ENCODE data around the gene PDE11A.

The PDE11A gene

DNA sequence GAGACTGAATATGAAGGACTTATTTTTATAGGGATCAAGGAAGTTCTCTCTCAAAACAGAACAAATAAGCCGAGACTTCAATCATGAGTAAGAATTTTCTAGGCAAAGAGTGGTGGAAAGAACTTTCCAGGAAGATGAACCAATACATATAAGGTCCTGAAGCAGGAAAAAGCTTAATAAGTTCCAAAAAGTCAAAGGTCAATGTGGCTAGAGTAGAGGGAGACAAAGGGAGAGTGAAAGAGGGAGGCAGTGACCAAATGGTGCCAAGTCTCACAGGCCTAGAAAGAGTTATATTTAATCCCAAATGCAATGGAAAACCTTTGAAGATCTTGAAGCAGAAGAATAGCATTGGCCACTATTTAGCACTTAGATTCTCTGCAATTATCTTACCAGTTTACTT lies 56.0 kb downstream of the PDE11A start:
- TF ChIP-seq POLR2AphosphoS5 (IDR thresholded peaks at IDR 0.05; ENCODE audit: low read depth, low read length), result no peak
- no peak for TF ChIP-seq SIN3A (IDR thresholded peaks at IDR 0.05; ENCODE audit: borderline replicate concordance, insufficient read depth, low read length)
- TF ChIP-seq FOXP2 (optimal IDR thresholded peaks at IDR 0.05; ENCODE audit: borderline replicate concordance, extremely low read depth, extremely low read length, insufficient read depth), result no peak
- TF ChIP-seq, protein P1, sequence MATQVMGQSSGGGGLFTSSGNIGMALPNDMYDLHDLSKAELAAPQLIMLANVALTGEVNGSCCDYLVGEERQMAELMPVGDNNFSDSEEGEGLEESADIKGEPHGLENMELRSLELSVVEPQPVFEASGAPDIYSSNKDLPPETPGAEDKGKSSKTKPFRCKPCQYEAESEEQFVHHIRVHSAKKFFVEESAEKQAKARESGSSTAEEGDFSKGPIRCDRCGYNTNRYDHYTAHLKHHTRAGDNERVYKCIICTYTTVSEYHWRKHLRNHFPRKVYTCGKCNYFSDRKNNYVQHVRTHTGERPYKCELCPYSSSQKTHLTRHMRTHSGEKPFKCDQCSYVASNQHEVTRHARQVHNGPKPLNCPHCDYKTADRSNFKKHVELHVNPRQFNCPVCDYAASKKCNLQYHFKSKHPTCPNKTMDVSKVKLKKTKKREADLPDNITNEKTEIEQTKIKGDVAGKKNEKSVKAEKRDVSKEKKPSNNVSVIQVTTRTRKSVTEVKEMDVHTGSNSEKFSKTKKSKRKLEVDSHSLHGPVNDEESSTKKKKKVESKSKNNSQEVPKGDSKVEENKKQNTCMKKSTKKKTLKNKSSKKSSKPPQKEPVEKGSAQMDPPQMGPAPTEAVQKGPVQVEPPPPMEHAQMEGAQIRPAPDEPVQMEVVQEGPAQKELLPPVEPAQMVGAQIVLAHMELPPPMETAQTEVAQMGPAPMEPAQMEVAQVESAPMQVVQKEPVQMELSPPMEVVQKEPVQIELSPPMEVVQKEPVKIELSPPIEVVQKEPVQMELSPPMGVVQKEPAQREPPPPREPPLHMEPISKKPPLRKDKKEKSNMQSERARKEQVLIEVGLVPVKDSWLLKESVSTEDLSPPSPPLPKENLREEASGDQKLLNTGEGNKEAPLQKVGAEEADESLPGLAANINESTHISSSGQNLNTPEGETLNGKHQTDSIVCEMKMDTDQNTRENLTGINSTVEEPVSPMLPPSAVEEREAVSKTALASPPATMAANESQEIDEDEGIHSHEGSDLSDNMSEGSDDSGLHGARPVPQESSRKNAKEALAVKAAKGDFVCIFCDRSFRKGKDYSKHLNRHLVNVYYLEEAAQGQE (IDR thresholded peaks at IDR 0.05; ENCODE audit: insufficient read depth in 1 of 2, low read depth in 2 of 2, low read length in 2 of 2), result no peak
- no peak for TF ChIP-seq TAF1 (IDR thresholded peaks at IDR 0.05; ENCODE audit: borderline replicate concordance, insufficient read depth, low read length)

DNA sequence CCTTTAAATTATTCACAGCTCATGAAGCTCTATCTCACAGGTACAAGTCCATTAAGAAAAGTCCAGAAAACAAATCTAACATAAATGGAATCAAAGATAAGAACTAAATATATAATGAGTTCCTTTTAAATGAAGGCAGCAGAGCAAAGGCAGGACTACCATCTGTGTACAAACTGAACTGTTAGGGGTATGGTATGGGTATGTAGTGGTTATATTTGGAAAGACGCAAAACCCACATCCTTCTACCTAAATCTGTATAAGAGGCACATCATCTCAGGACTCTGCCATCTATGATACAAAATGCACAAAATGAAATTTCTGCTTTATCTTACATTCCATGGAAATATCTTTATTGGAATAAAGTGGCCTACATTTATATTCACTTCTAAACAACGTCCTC lies 59.9 kb downstream of the PDE11A start:
- TF ChIP-seq SIN3A (IDR thresholded peaks at IDR 0.05; ENCODE audit: borderline replicate concordance, insufficient read depth, low read length) (no peak), TAF1 (IDR thresholded peaks at IDR 0.05; ENCODE audit: borderline replicate concordance, insufficient read depth, low read length) (no peak)
- TF ChIP-seq, protein P1 (IDR thresholded peaks at IDR 0.05; ENCODE audit: insufficient read depth in 1 of 2, low read depth in 2 of 2, low read length in 2 of 2), result no peak

DNA sequence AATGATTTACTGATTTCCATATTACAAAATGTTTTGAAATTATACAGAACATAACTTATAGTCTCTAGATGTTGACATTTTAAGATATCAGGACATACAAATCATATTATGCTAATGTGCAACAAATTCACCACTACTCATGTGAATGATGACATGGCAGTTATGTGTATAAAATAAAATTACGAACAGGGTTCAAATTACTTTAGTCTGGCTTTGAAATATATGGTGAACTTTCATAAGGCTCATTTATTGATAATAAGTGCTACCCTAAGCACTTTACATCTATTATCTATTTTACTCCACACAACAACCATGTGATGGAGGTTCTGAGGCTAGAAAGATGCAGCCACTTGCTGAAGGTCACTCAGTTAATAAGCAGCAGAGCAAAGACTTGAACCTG lies 62.8 kb downstream of the PDE11A start:
- TF ChIP-seq FOXP2 (optimal IDR thresholded peaks at IDR 0.05; ENCODE audit: borderline replicate concordance, extremely low read depth, extremely low read length, insufficient read depth) (no peak), SIN3A (IDR thresholded peaks at IDR 0.05; ENCODE audit: borderline replicate concordance, insufficient read depth, low read length) (no peak), POLR2AphosphoS5 (IDR thresholded peaks at IDR 0.05; ENCODE audit: low read depth, low read length) (no peak), TAF1 (IDR thresholded peaks at IDR 0.05; ENCODE audit: borderline replicate concordance, insufficient read depth, low read length) (no peak)
- TF ChIP-seq, protein P1 (IDR thresholded peaks at IDR 0.05; ENCODE audit: insufficient read depth in 1 of 2, low read depth in 2 of 2, low read length in 2 of 2), result no peak

DNA sequence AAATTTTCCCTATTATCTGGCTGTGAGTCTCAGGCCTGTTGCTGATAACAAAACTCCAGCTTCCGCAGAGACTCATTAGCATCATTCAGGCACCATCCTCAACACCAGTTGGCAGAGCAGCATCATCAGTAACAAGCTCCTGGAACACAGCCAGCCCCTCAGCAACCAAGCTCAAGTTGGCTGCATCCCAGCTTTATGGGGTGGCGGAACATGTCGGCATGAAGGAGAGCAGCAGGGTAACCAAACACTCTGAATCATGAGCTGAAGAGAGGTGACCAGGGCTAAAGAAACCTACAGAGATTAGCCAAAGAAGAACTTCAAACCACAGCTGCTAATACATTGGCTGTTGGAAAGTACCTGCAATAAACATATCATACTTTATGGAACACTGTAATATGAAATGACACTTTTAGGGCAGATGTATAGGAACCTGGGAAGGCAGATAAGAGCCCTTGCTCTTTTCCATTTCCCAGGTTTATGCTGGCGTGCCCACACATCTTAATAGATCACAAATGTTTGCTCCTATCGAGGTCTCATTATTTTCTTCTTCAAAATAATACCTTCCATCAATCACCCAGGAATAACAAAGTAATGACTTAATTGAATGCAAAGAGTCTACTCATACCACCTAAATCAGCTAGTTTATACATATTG lies 63.8 kb downstream of the PDE11A start:
- TF ChIP-seq, protein P1 (IDR thresholded peaks at IDR 0.05; ENCODE audit: insufficient read depth in 1 of 2, low read depth in 2 of 2, low read length in 2 of 2), result no peak
- TF ChIP-seq POLR2AphosphoS5 (IDR thresholded peaks at IDR 0.05; ENCODE audit: low read depth, low read length) (no peak), TAF1 (IDR thresholded peaks at IDR 0.05; ENCODE audit: borderline replicate concordance, insufficient read depth, low read length) (no peak), FOXP2 (optimal IDR thresholded peaks at IDR 0.05; ENCODE audit: borderline replicate concordance, extremely low read depth, extremely low read length, insufficient read depth) (no peak), SIN3A (IDR thresholded peaks at IDR 0.05; ENCODE audit: borderline replicate concordance, insufficient read depth, low read length) (no peak)

DNA sequence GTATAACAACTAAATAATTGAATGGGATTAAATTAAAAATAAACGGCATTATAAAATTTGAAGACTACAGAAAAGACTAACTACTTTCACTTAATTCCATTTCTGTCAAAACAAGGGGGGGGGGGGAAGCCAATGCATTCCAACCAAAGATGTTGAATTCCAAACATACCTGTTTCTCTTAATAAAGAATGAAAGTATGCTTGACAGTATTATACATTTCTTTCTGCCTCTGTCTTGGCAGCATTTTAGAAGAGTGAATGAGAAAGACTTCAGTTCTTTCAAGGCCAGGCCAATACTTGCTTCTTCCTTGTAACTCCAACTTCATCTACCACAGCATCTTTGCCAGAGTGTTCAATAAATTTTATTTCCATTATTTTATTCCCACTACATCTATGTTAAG lies 65.9 kb downstream of the PDE11A start:
- no peak for TF ChIP-seq TAF1 (IDR thresholded peaks at IDR 0.05; ENCODE audit: borderline replicate concordance, insufficient read depth, low read length)
- TF ChIP-seq SIN3A (IDR thresholded peaks at IDR 0.05; ENCODE audit: borderline replicate concordance, insufficient read depth, low read length), result no peak
- no peak for TF ChIP-seq POLR2AphosphoS5 (IDR thresholded peaks at IDR 0.05; ENCODE audit: low read depth, low read length)
- TF ChIP-seq, protein P1 (IDR thresholded peaks at IDR 0.05; ENCODE audit: insufficient read depth in 1 of 2, low read depth in 2 of 2, low read length in 2 of 2), result no peak
- TF ChIP-seq FOXP2 (optimal IDR thresholded peaks at IDR 0.05; ENCODE audit: borderline replicate concordance, extremely low read depth, extremely low read length, insufficient read depth), result no peak
